Measurements from ENCODE around the gene BATF2. TPM values are rescaled to one million over a fixed set of nuclear protein-coding genes. Genes with fewer than 3 reads are reported as not detected.

The BATF2 gene
- total and polyA plus RNA-seq, 10 of the 15 experiments (the other 5 are each of a cell fraction or from before 2014, with no cell fraction given): 0.18 to 1.1 (median 0.38) TPM; not detected in 1

DNA sequence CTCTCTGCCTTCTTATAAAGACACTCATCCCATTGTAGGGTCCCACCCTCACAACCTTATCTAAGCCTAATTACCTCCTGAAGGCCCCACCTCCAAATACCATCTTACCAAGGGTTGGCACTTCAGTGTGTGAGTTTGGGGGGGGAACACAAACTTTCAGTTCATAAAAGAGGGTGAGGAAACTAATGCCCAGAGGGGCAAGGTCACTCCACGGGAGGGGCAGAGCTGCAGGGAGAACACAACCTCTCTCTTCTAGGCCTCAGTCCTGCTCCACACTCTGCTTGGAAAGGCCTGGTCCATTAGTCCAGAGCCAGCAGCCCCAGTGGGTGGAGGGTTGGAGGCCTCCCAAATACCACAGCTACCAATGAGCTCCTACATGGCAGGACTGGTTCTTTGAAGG, 2.7 kb upstream of the BATF2 start:
- no peak overlapping the region for H2AFZ ChIP-seq (ENCODE audit: control insufficient read depth, low read depth, low read length)
- FAIRE-seq (no peak), ATAC-seq (no peak), DNase-seq (ENCODE audit: low read depth, low spot score) (no peak)
- no TSS peak for BruUV-seq (replicated peaks)
- no peaks in the 10 kb centered on the region for H4K20me1 ChIP-seq (ENCODE audit: control insufficient read depth, insufficient read depth)
- H3K4me1 ChIP-seq (ENCODE audit: control insufficient read depth, insufficient read depth, low read length): peaks cover 8% of the 10 kb centered on the region
- TF ChIP-seq NRF1 (conservative IDR thresholded peaks at IDR 0.05; ENCODE audit: low read depth, low read length) (no peak), SIN3A (IDR thresholded peaks at IDR 0.05; ENCODE audit: low read depth, low read length) (no peak), ZNF24 (IDR thresholded peaks at IDR 0.05) (no peak), TARDBP (IDR thresholded peaks at IDR 0.05; ENCODE audit: borderline replicate concordance) (no peak), RUNX3 (IDR thresholded peaks at IDR 0.05; ENCODE audit: low read length) (no peak), SIX5 (IDR thresholded peaks at IDR 0.05; ENCODE audit: low read depth, low read length, severe bottlenecking) (no peak), IRF4 (IDR thresholded peaks at IDR 0.05; ENCODE audit: low read depth, low read length) (no peak), TCF12 (IDR thresholded peaks at IDR 0.05; ENCODE audit: low read depth, low read length) (no peak), NFXL1 (IDR thresholded peaks at IDR 0.05; ENCODE audit: borderline replicate concordance) (no peak), ATF7 (IDR thresholded peaks at IDR 0.05; ENCODE audit: low read depth) (no peak), HDAC2 (IDR thresholded peaks at IDR 0.05) (no peak)
- TF ChIP-seq, protein P1, sequence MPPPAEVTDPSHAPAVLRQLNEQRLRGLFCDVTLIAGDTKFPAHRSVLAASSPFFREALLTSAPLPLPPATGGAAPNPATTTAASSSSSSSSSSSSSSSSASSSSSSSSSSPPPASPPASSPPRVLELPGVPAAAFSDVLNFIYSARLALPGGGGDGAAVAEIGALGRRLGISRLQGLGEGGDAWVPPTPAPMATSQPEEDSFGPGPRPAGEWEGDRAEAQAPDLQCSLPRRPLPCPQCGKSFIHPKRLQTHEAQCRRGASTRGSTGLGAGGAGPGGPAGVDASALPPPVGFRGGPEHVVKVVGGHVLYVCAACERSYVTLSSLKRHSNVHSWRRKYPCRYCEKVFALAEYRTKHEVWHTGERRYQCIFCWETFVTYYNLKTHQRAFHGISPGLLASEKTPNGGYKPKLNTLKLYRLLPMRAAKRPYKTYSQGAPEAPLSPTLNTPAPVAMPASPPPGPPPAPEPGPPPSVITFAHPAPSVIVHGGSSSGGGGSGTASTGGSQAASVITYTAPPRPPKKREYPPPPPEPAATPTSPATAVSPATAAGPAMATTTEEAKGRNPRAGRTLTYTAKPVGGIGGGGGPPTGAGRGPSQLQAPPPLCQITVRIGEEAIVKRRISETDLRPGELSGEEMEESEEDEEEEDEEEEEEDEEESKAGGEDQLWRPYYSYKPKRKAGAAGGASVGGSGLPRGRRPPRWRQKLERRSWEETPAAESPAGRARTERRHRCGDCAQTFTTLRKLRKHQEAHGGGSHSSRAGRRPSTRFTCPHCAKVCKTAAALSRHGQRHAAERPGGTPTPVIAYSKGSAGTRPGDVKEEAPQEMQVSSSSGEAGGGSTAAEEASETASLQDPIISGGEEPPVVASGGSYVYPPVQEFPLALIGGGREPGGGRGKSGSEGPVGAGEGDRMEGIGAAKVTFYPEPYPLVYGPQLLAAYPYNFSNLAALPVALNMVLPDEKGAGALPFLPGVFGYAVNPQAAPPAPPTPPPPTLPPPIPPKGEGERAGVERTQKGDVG (CRISPR knock-in tag; IDR thresholded peaks at IDR 0.05): no peak
- TF ChIP-seq, protein P2, sequence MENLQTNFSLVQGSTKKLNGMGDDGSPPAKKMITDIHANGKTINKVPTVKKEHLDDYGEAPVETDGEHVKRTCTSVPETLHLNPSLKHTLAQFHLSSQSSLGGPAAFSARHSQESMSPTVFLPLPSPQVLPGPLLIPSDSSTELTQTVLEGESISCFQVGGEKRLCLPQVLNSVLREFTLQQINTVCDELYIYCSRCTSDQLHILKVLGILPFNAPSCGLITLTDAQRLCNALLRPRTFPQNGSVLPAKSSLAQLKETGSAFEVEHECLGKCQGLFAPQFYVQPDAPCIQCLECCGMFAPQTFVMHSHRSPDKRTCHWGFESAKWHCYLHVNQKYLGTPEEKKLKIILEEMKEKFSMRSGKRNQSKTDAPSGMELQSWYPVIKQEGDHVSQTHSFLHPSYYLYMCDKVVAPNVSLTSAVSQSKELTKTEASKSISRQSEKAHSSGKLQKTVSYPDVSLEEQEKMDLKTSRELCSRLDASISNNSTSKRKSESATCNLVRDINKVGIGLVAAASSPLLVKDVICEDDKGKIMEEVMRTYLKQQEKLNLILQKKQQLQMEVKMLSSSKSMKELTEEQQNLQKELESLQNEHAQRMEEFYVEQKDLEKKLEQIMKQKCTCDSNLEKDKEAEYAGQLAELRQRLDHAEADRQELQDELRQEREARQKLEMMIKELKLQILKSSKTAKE (IDR thresholded peaks at IDR 0.05; ENCODE audit: low read depth, poor library complexity, severe bottlenecking): no peak
- H3K4me2 ChIP-seq (ENCODE audit: control insufficient read depth, insufficient read depth): no peak overlapping the region
- H3K27ac ChIP-seq (ENCODE audit: control insufficient read depth, insufficient read depth): no peak overlapping the region
- no peaks in the 10 kb centered on the region for H3K9me3 ChIP-seq (replicated peaks; ENCODE audit: control insufficient read depth, insufficient read depth, low read length)
- intact Hi-C loops (cut with micrococcal nuclease; ENCODE audit: unreplicated experiment) (no loop called here), in situ Hi-C loops (cut with MboI) (no loop called here)
- ChIA-PET SMC1A (ENCODE audit: uncharacterized antibody, unreplicated experiment) (interaction anchor here (0.6 to 1.3 kb wide), 2 partner anchors 12 to 705 kb away, joined by 3 to 4 read pairs; no protein-coding TSS in a partner anchor), POLR2A (no interaction called here), RAD21 (ENCODE audit: unreplicated experiment) (no interaction called here), CTCF (interaction anchor here (1.0 to 3.9 kb wide), 2 partner anchors 14 to 82 kb away, joined by 3 to 20 read pairs; partner anchors contain the start of gene ARL2)
- no peaks in the 10 kb centered on the region for H3K27me3 ChIP-seq (replicated peaks in 1 of 2; ENCODE audit: control insufficient read depth in 2 of 2, insufficient read depth in 2 of 2, low read length in 1 of 2)
- WGBS (ENCODE audit: insufficient coverage, insufficient replicate concordance, low lambda C conversion rate, missing lambda C conversion rate): 17% methylated on average over 1 of the region's 1 CpG
- H3K9ac ChIP-seq (ENCODE audit: control insufficient read depth, insufficient read depth, low read length): no peak overlapping the region
- no peaks in the 10 kb centered on the region for H3K79me2 ChIP-seq (ENCODE audit: control insufficient read depth, insufficient read depth, low read length)
- no peak overlapping the region for H3K4me3 ChIP-seq
- H3K36me3 ChIP-seq (ENCODE audit: control insufficient read depth in 2 of 2, insufficient read depth in 2 of 2, low read length in 1 of 2): no peaks in the 10 kb centered on the region
